Endothelial cell of umbilical vein (primary cell): Measurements from ENCODE around the gene CCR5.

Experiments used
- EZH2 ChIP-seq: IDR thresholded peaks from 2 replicates; pipeline ENCODE4 v1.6.1; 2012; ENCODE audit warnings: borderline replicate concordance, low read depth, mild to moderate bottlenecking, moderate library complexity, low read length, inconsistent platforms; ENCODE audit not compliant: severe bottlenecking
- POLR2A ChIP-seq: IDR thresholded peaks from 2 replicates; pipeline ENCODE4 v1.6.1; 2012; ENCODE audit warnings: low read depth, mild to moderate bottlenecking, control low read depth, low read length
- TF ChIP-seq, protein P1 (sequence below), 2 donors: IDR thresholded peaks; 1 replicate in 1 of 2; 2 replicates in 1 of 2; pipeline ENCODE4 v1.5.1; 2011; ENCODE audit warnings: low read length in 2 of 2, mild to moderate bottlenecking in 2 of 2, moderate library complexity in 2 of 2, control low read depth in 1 of 2, inconsistent platforms in 1 of 2, low read depth in 1 of 2; ENCODE audit not compliant: insufficient read depth in 1 of 2; ENCODE audit errors: extremely low read depth in 1 of 2
- TF ChIP-seq, protein P2 (sequence below): IDR thresholded peaks from 2 replicates; pipeline ENCODE4 v1.6.1; 2011; ENCODE audit not compliant: insufficient read depth, insufficient read length

DNA sequence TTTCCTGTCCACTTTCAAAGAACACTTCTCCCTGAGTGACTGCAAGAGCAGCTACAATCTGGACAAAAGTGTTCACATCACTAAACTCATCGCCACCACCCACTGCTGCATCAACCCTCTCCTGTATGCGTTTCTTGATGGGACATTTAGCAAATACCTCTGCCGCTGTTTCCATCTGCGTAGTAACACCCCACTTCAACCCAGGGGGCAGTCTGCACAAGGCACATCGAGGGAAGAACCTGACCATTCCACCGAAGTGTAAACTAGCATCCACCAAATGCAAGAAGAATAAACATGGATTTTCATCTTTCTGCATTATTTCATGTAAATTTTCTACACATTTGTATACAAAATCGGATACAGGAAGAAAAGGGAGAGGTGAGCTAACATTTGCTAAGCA is 38.1 kb downstream of the CCR5 start:
- TF ChIP-seq, protein P1, sequence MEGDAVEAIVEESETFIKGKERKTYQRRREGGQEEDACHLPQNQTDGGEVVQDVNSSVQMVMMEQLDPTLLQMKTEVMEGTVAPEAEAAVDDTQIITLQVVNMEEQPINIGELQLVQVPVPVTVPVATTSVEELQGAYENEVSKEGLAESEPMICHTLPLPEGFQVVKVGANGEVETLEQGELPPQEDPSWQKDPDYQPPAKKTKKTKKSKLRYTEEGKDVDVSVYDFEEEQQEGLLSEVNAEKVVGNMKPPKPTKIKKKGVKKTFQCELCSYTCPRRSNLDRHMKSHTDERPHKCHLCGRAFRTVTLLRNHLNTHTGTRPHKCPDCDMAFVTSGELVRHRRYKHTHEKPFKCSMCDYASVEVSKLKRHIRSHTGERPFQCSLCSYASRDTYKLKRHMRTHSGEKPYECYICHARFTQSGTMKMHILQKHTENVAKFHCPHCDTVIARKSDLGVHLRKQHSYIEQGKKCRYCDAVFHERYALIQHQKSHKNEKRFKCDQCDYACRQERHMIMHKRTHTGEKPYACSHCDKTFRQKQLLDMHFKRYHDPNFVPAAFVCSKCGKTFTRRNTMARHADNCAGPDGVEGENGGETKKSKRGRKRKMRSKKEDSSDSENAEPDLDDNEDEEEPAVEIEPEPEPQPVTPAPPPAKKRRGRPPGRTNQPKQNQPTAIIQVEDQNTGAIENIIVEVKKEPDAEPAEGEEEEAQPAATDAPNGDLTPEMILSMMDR (IDR thresholded peaks at IDR 0.05; ENCODE audit: extremely low read depth in 1 of 2, insufficient read depth in 1 of 2, low read depth in 1 of 2, low read length in 2 of 2) = no peak
- TF ChIP-seq, protein P2, sequence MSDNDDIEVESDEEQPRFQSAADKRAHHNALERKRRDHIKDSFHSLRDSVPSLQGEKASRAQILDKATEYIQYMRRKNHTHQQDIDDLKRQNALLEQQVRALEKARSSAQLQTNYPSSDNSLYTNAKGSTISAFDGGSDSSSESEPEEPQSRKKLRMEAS = no peak
- no peak for TF ChIP-seq POLR2A
- no peak for TF ChIP-seq EZH2
